ENCODE data around the gene PRSS48. TPM values are rescaled to one million over a fixed set of nuclear protein-coding genes. Genes with fewer than 3 reads are reported as not detected.

The PRSS48 gene
- total RNA-seq, 1 experiment from 2014 or later = not detected

DNA sequence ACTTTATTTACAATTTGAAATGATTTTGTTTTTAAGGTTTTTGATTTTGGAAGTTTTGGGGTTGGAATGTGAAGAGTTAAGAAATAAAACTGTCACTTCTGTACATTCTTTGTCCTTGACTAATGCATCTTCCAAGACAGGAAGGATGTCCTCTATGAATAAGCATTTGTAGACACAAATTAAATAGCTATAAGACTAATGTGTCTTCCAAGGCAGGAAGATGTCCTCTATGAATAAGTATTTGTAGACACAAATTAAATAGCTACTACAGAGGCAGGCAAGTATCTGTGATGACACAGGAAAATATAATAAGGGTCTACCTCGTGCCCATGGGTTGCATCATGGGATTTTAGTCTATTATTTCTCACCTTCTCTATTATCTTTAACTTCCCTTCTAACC is 14.5 kb downstream of the PRSS48 start:
- H3K27ac ChIP-seq (ENCODE audit: insufficient read length, low read depth, low read length) = no peak overlapping the region
- WGBS (ENCODE audit: extremely low coverage, insufficient read length, low lambda C conversion rate) = no CpG with 5 or more reads among the region's 1 CpG

More for the DNA sequence above, 14.5 kb downstream of the PRSS48 start:
- Histone ChIP-seq H4K5ac (ENCODE audit: insufficient read length, low read depth, low read length) (no peak overlapping the region), H3K79me1 (ENCODE audit: insufficient read depth, low read depth, low read length, poor library complexity, severe bottlenecking) (peaks cover 8% of the 10 kb centered on the region), H3K4me2 (ENCODE audit: insufficient read depth, insufficient read length, low read length) (no peak overlapping the region), H3T11ph (ENCODE audit: low read length) (no peak overlapping the region), H3K23ac (ENCODE audit: insufficient read length, low read depth, low read length) (no peak overlapping the region), H2AFZ (ENCODE audit: low read length) (no peak overlapping the region), H3K9ac (ENCODE audit: extremely low read depth, insufficient read length, low read length) (no peak overlapping the region), H2AK5ac (ENCODE audit: insufficient read length, low read length) (no peak overlapping the region), H2BK15ac (ENCODE audit: low read depth, low read length) (no peak overlapping the region), H3K27me3 (ENCODE audit: insufficient read depth, low read length) (no peaks in the 10 kb centered on the region), H4K8ac (replicated peaks; ENCODE audit: insufficient read length, low read depth, low read length) (no peak overlapping the region), H3K56ac (ENCODE audit: insufficient read length, low read depth, low read length) (no peak overlapping the region), H3K18ac (ENCODE audit: insufficient read length, low read depth, low read length) (no peak overlapping the region), H3K4ac (ENCODE audit: low read depth, low read length) (no peak overlapping the region), H3K14ac (ENCODE audit: insufficient read depth, low read length) (no peak overlapping the region), H2BK5ac (ENCODE audit: insufficient read length, low read length) (no peak overlapping the region), H4K20me1 (ENCODE audit: control insufficient read depth, insufficient read depth, insufficient read length) (no peaks in the 10 kb centered on the region), H3K79me2 (ENCODE audit: insufficient read depth, low read length) (peaks cover 12% of the 10 kb centered on the region; the same call in 1 of the 2 replicates), H4K91ac (ENCODE audit: insufficient read length, low read depth, low read length) (no peak overlapping the region), H2BK20ac (ENCODE audit: low read depth, low read length, poor library complexity, severe bottlenecking) (no peak overlapping the region), H3K9me3 (ENCODE audit: control insufficient read depth, low read depth, low read length) (no peaks in the 10 kb centered on the region), H3K4me1 (ENCODE audit: insufficient read depth, low read length) (peaks cover 8% of the 10 kb centered on the region; the same call in 1 of the 2 replicates), H3K23me2 (ENCODE audit: insufficient read length, low read depth, low read length, poor library complexity, severe bottlenecking) (no peaks in the 10 kb centered on the region), H2BK120ac (ENCODE audit: low read depth, low read length, poor library complexity, severe bottlenecking) (no peak overlapping the region), H2BK12ac (ENCODE audit: insufficient read length, low read depth, low read length) (no peak overlapping the region)
- H3K4me1 Mint-ChIP-seq = peaks cover 16 to 24% of the 10 kb centered on the region in 2 experiments
- H3K9me3 Mint-ChIP-seq = peaks cover 2% of the 10 kb centered on the region in 2 experiments; a peak in 1 of 5 replicates
- TF ChIP-seq, protein P1, sequence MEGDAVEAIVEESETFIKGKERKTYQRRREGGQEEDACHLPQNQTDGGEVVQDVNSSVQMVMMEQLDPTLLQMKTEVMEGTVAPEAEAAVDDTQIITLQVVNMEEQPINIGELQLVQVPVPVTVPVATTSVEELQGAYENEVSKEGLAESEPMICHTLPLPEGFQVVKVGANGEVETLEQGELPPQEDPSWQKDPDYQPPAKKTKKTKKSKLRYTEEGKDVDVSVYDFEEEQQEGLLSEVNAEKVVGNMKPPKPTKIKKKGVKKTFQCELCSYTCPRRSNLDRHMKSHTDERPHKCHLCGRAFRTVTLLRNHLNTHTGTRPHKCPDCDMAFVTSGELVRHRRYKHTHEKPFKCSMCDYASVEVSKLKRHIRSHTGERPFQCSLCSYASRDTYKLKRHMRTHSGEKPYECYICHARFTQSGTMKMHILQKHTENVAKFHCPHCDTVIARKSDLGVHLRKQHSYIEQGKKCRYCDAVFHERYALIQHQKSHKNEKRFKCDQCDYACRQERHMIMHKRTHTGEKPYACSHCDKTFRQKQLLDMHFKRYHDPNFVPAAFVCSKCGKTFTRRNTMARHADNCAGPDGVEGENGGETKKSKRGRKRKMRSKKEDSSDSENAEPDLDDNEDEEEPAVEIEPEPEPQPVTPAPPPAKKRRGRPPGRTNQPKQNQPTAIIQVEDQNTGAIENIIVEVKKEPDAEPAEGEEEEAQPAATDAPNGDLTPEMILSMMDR (conservative IDR thresholded peaks at IDR 0.05) = no peak
- DNase-seq = no peak
- H3K27me3 Mint-ChIP-seq (ENCODE audit: low read depth) = no peaks in the 10 kb centered on the region
- peaks cover 10 to 16% (median 14%) of the 10 kb centered on the region in 3 experiments for H3K36me3 Mint-ChIP-seq (ENCODE audit: insufficient read depth in 1 of 3, low read depth in 3 of 3)
- H3K4me3 Mint-ChIP-seq = no peak overlapping the region
- H3K27ac Mint-ChIP-seq = peak overlapping the region in 1 of 3 experiments; percentile 76; a peak in 3 of 7 replicates

Measured in H9 (cell line).